Mucosa of gallbladder (tissue), 1 donor: ENCODE measurements around the gene CBFA2T2. TPM values are rescaled to one million over a fixed set of nuclear protein-coding genes. Genes with fewer than 3 reads are reported as not detected.
A peak's percentile ranks its signal among the peaks of the same experiment; 100 is the strongest.
"Not testable (repeated sequence)": the region's sequence is repeated elsewhere in the genome, so short reads cannot be mapped to it uniquely, and the experiment has no call there.

Experiments used
- DNase-seq: peaks from one replicate; pipeline ENCODE4 v3.0.0-alpha.2; 2020; ENCODE audit warnings: low spot score
- total RNA-seq: library from RNA; stranded (reverse); gene quantifications from one replicate; pipeline ENCODE4 v1.2.1, GENCODE V29; 2021
- donor health status: DM: no; HTN: no; CAD: no.

CBFA2T2 gene
- total RNA-seq, 1 donor from 2014 or later: 21.2 TPM

- DNase-seq: peak; percentile 45
These were observed 204.1 kb downstream of the CBFA2T2 start for GRCh38 chr20:33693741-33694638.

- no peak for DNase-seq
These were observed 204.7 kb downstream of the CBFA2T2 start for GRCh38 chr20:33694639-33695012.

DNA sequence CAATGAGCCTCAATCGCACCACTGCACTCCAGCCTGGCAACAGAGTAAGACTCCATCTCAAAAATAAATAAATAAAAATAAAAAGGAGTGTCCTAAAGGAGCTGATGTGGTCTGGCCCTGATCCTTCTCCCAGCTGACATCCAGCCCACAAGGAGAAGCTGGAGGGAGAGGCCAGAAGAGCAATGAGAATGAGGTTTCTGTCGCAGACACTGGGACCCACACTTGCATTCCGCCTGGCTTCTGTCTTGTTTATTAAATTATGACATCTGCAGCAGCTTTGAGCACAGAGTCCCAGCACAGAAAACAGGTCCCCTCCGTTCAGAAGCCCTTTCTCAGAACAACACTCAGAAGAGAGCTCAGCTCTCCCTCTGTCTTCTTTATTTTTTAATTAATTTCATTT, 206.6 kb downstream of the CBFA2T2 start:
- DNase-seq: no peak

DNA sequence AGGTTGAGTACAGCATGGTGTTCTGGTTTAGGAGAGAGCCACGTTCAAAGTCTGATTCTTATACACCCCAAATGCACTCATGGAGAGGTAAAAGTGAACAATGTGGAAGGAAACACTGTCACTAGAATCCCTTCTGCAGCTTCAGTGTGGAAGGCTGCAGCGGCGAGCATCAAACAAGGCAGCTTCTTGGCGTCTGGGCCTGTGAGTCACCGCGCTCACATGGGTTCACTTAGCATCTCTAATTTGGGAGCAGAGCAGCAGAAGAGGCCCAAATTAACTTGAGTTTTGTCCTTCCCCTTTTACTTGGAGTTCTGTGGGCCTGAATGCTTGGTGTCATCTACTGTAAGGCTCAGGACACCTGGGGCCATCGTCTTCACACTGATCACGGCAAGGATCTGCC, 207.2 kb downstream of the CBFA2T2 start:
- peak; percentile 54 for DNase-seq

GRCh38 chr20:33698966-33699365, 209.1 kb downstream of the CBFA2T2 start:
- not testable (repeated sequence) for DNase-seq

Other genes starting within 250 kb of the CBFA2T2 start
- 0.78 TPM for gene BPIFB1, start 206.9 kb upstream of the CBFA2T2 start, total RNA-seq
- gene CDK5RAP1, start 88.6 kb upstream of the CBFA2T2 start, total RNA-seq: 18.7 TPM
- 13.0 TPM for gene SNTA1, start 46.3 kb upstream of the CBFA2T2 start, total RNA-seq
- 0.09 TPM for gene C20orf144, start 172.2 kb downstream of the CBFA2T2 start, total RNA-seq
- 4.8 TPM for gene ACTL10, start 176.8 kb downstream of the CBFA2T2 start, total RNA-seq
- 37.3 TPM for gene NECAB3, start 184.3 kb downstream of the CBFA2T2 start, total RNA-seq
- gene E2F1, start 196.3 kb downstream of the CBFA2T2 start, total RNA-seq: 2.3 TPM
- gene PXMP4, start 230.2 kb downstream of the CBFA2T2 start, total RNA-seq: 17.9 TPM
- gene ZNF341, start 241.9 kb downstream of the CBFA2T2 start, total RNA-seq: 5.8 TPM